GM13977 (cell line): ENCODE measurements around the gene ISG15.

Experiments used
- DNase-seq: peaks from one replicate; pipeline ENCODE4 v3.0.0; 2012; ENCODE audit warnings: low spot score
- CTCF ChIP-seq: IDR thresholded peaks from 2 replicates; pipeline ENCODE4 v1.5.1; 2012; ENCODE audit warnings: mild to moderate bottlenecking, control low read depth; ENCODE audit not compliant: insufficient read depth; ENCODE audit errors: extremely low read depth, missing control alignments
- in situ Hi-C: fragments of 300-500 bp; cut with MboI; formaldehyde crosslinking; loops from one replicate; pipeline ENCODE4 v1.12.0; 2022; ENCODE audit warnings: low sequenced_read_pairs, low pct_unique_long_range_greater_than_20kb, mixed read lengths, inconsistent platforms; ENCODE audit not compliant: unreplicated experiment

Gene ISG15

GRCh38 chr1:1042835-1043234 is 29.5 kb downstream of the ISG15 start:
- no peak for DNase-seq
- no peak for TF ChIP-seq CTCF
- in situ Hi-C loops, result no loop called here

GRCh38 chr1:1043411-1043810 is 30.1 kb downstream of the ISG15 start:
- in situ Hi-C loops, result no loop called here
- no peak for DNase-seq
- TF ChIP-seq CTCF, result no peak

- in situ Hi-C loops, result no loop called here
- DNase-seq, result no peak
- no peak for TF ChIP-seq CTCF
Measured at GRCh38 chr1:1043921-1044320, 30.6 kb downstream of the ISG15 start.

GRCh38 chr1:1044455-1045078 is 31.3 kb downstream of the ISG15 start:
- in situ Hi-C loops, result no loop called here
- DNase-seq, result no peak
- no peak for TF ChIP-seq CTCF

GRCh38 chr1:1045129-1045528 is 31.8 kb downstream of the ISG15 start:
- DNase-seq, result no peak
- no peak for TF ChIP-seq CTCF
- in situ Hi-C loops, result no loop called here

- TF ChIP-seq CTCF, result no peak
- DNase-seq, result no peak
- in situ Hi-C loops, result no loop called here
Measured at GRCh38 chr1:1046243-1046642, 32.9 kb downstream of the ISG15 start.

GRCh38 chr1:1046767-1047166 is 33.5 kb downstream of the ISG15 start:
- TF ChIP-seq CTCF, result no peak
- DNase-seq, result no peak
- in situ Hi-C loops, result no loop called here
